GM19372 (cell line): ENCODE results near the gene ITPR1.

ENCODE experiments used
- ATAC-seq: cut with Tn5 transposase; IDR thresholded peaks from one replicate; pipeline ENCODE4 v1.9.1; 2021; ENCODE audit warnings: mild to moderate bottlenecking, low read depth, moderate library complexity; ENCODE audit not compliant: unreplicated experiment

ITPR1 gene

GRCh38 chr3:4629095-4630007 lies 136.2 kb downstream of the ITPR1 start:
- ATAC-seq = no peak

- ATAC-seq = peak; percentile 78
Observed at GRCh38 chr3:4633078-4634004, 140.2 kb downstream of the ITPR1 start.

GRCh38 chr3:4634894-4635293 lies 141.7 kb downstream of the ITPR1 start:
- no peak for ATAC-seq

- no peak for ATAC-seq
Observed at GRCh38 chr3:4637265-4637664, 144.1 kb downstream of the ITPR1 start.

- no peak for ATAC-seq
Observed at GRCh38 chr3:4641863-4642563, 148.9 kb downstream of the ITPR1 start.

GRCh38 chr3:4642611-4643010 lies 149.5 kb downstream of the ITPR1 start:
- no peak for ATAC-seq

- ATAC-seq = no peak
Observed at GRCh38 chr3:4643904-4644547, 150.9 kb downstream of the ITPR1 start.

- no peak for ATAC-seq
Observed at GRCh38 chr3:4644951-4645350, 151.8 kb downstream of the ITPR1 start.

- ATAC-seq = no peak
Observed at GRCh38 chr3:4645468-4645867, 152.3 kb downstream of the ITPR1 start.

- no peak for ATAC-seq
Observed at GRCh38 chr3:4647411-4647810, 154.3 kb downstream of the ITPR1 start.

GRCh38 chr3:4655145-4656045 lies 162.2 kb downstream of the ITPR1 start:
- no peak for ATAC-seq

GRCh38 chr3:4656059-4656458 lies 162.9 kb downstream of the ITPR1 start:
- no peak for ATAC-seq

- no peak for ATAC-seq
Observed at GRCh38 chr3:4656626-4657328, 163.6 kb downstream of the ITPR1 start.

GRCh38 chr3:4660936-4661335 lies 167.8 kb downstream of the ITPR1 start:
- no peak for ATAC-seq

GRCh38 chr3:4664412-4664811 lies 171.3 kb downstream of the ITPR1 start:
- no peak for ATAC-seq

- ATAC-seq = no peak
Observed at GRCh38 chr3:4665197-4665596, 172.0 kb downstream of the ITPR1 start.

GRCh38 chr3:4666071-4666470 lies 172.9 kb downstream of the ITPR1 start:
- no peak for ATAC-seq

- no peak for ATAC-seq
Observed at GRCh38 chr3:4670352-4670751, 177.2 kb downstream of the ITPR1 start.
